Neural cell (in vitro differentiated cells): ENCODE results near the gene TATDN2. TPM values are rescaled to one million over a fixed set of nuclear protein-coding genes. Genes with fewer than 3 reads are reported as not detected.
"Not testable (repeated sequence)": the region's sequence is repeated elsewhere in the genome, so short reads cannot be mapped to it uniquely, and the experiment has no call there.

Source experiments
- H2AFZ ChIP-seq: fragments of 200-600, 300-800 bp; sonication (generic), shearing (Covaris generic); 2 replicates; pipeline ENCODE4 v1.6.0; 2014; ENCODE audit warnings: low read depth, mild to moderate bottlenecking, antibody characterized with exemption, low read length, moderate library complexity
- H3F3A ChIP-seq: fragments of 200-600 bp; shearing (Covaris generic); 2 replicates; pipeline ENCODE4 v1.6.1; 2016; ENCODE audit warnings: mild to moderate bottlenecking, moderate library complexity, mixed read lengths, antibody characterized with exemption, low read length; ENCODE audit not compliant: insufficient read depth, poor library complexity, severe bottlenecking
- H3K27ac ChIP-seq: fragments of 200-600, 300-800 bp; sonication (generic), shearing (Covaris generic); 2 replicates; pipeline ENCODE4 v1.5.1; 2014; ENCODE audit warnings: mild to moderate bottlenecking, low read length, moderate library complexity
- H3K27me3 ChIP-seq: fragments of 300-800, 200-600 bp; sonication (generic), shearing (Covaris generic); 2 replicates; pipeline ENCODE4 v1.6.0; 2014; ENCODE audit warnings: mild to moderate bottlenecking, low read depth, low read length, moderate library complexity; ENCODE audit not compliant: insufficient read depth
- H3K36me3 ChIP-seq: fragments of 300-800, 200-600 bp; sonication (generic), shearing (Covaris generic); 2 replicates; pipeline ENCODE4 v1.5.1; 2014; ENCODE audit warnings: mild to moderate bottlenecking, antibody characterized with exemption, low read length, moderate library complexity; ENCODE audit not compliant: insufficient read depth
- H3K4me2 ChIP-seq: fragments of 300-800, 200-600 bp; sonication (generic), shearing (Covaris generic); 2 replicates; pipeline ENCODE4 v1.6.0; 2014; ENCODE audit warnings: mild to moderate bottlenecking, low read length
- H3K4me3 ChIP-seq: fragments of 300-800, 200-600 bp; sonication (generic), shearing (Covaris generic); 2 replicates; pipeline ENCODE4 v1.5.1; 2014; ENCODE audit warnings: mild to moderate bottlenecking, low read length, moderate library complexity
- H3K79me2 ChIP-seq: fragments of 200-600 bp; shearing (Covaris generic); replicated peaks from 2 replicates; pipeline ENCODE4 v1.6.0; 2014; ENCODE audit warnings: mild to moderate bottlenecking, low read length, moderate library complexity; ENCODE audit not compliant: insufficient read depth
- H3K9ac ChIP-seq: fragments of 300-800, 200-600 bp; sonication (generic), shearing (Covaris generic); 2 replicates; pipeline ENCODE4 v1.6.1; 2016; ENCODE audit warnings: mild to moderate bottlenecking, low read length, mixed read lengths
- H3K9me2 ChIP-seq: fragments of 200-600 bp; shearing (Covaris generic); 2 replicates; pipeline ENCODE4 v1.6.1; 2016; ENCODE audit warnings: mild to moderate bottlenecking, low read length, mixed read lengths; ENCODE audit not compliant: insufficient read depth
- H3K9me3 ChIP-seq: fragments of 200-600, 300-800 bp; sonication (generic), shearing (Covaris generic); 2 replicates; pipeline ENCODE4 v1.6.1; 2016; ENCODE audit warnings: mild to moderate bottlenecking, mixed run types, low read length, moderate library complexity, mixed read lengths
- H4K20me1 ChIP-seq: fragments of 200-600 bp; shearing (Covaris generic); 2 replicates; pipeline ENCODE4 v1.6.1; 2016; ENCODE audit warnings: mild to moderate bottlenecking, mixed run types; ENCODE audit not compliant: insufficient read depth
- EP300 ChIP-seq: fragments of 450-650 bp; conservative IDR thresholded peaks from 2 replicates; pipeline ENCODE4 v1.6.1; 2014; ENCODE audit warnings: antibody characterized with exemption, mild to moderate bottlenecking, moderate library complexity; ENCODE audit not compliant: poor library complexity, severe bottlenecking
- EZH2 ChIP-seq: fragments of 200-600, 300-800 bp; shearing (Covaris generic), sonication (generic); IDR thresholded peaks from 2 replicates; pipeline ENCODE4 v1.6.1; 2014; ENCODE audit warnings: antibody characterized with exemption, low read length, borderline replicate concordance, mild to moderate bottlenecking; ENCODE audit not compliant: insufficient read depth, poor library complexity, severe bottlenecking
- MXI1 ChIP-seq: fragments of 450-650 bp; conservative IDR thresholded peaks from 2 replicates; pipeline ENCODE4 v1.6.1; 2014; ENCODE audit warnings: antibody characterized with exemption, mild to moderate bottlenecking; ENCODE audit not compliant: poor library complexity, severe bottlenecking
- POLR2AphosphoS5 ChIP-seq: IDR thresholded peaks from 2 replicates; pipeline ENCODE4 v1.6.1; 2012
- RAD21 ChIP-seq: fragments of 450-650 bp; conservative IDR thresholded peaks from 2 replicates; pipeline ENCODE4 v1.6.1; 2014; ENCODE audit warnings: antibody characterized with exemption, mild to moderate bottlenecking, moderate library complexity
- SMC3 ChIP-seq: fragments of 450-650 bp; conservative IDR thresholded peaks from 2 replicates; pipeline ENCODE4 v1.6.1; 2014; ENCODE audit warnings: antibody characterized with exemption, mild to moderate bottlenecking, moderate library complexity; ENCODE audit not compliant: poor library complexity
- TAF1 ChIP-seq: IDR thresholded peaks from 2 replicates; pipeline ENCODE4 v1.6.1; 2012; ENCODE audit warnings: low read depth
- polyA plus RNA-seq: library from polyadenylated mRNA; depleted of rRNA; stranded (reverse); fragments of >200 nt; gene quantifications from 2 replicates; pipeline ENCODE4 v1.2.3, GENCODE V29; 2014
- TF ChIP-seq, protein P1 (sequence below): fragments of 450-650 bp; IDR thresholded peaks from 2 replicates; pipeline ENCODE4 v1.5.1; 2014; ENCODE audit warnings: antibody characterized with exemption, mild to moderate bottlenecking, moderate library complexity; ENCODE audit not compliant: poor library complexity, severe bottlenecking
- TF ChIP-seq, protein P2 (sequence below): IDR thresholded peaks from 2 replicates; pipeline ENCODE4 v1.6.1; 2012; ENCODE audit warnings: borderline replicate concordance

Gene TATDN2
- polyA plus RNA-seq, 1 donor from 2014 or later: 22.1 TPM

DNA sequence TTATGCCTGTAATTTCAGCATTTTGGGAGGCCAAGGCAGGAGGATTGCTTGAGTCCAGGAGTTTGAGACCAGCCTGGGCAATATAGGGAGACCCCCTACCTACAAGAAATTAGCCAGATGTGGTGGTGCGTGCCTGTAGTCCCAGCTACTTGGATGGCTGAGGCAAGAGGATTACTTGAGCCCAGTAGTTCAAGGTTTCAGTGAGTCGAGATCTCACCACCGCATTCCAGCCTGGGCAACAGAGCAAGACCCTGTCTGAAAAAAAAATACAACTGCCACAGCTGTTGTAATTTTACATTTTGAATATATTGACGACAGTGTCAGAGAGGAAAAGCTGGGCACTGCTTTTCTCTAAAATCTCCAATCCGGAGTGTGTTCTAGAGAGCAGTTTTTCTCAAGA, 21.2 kb downstream of the TATDN2 start:
- Histone ChIP-seq H3K9me2 (no peaks in the 10 kb centered on the region), H2AFZ (no peak overlapping the region), H3K9ac (no peak overlapping the region), H3K9me3 (no peaks in the 10 kb centered on the region), H3F3A (no peaks in the 10 kb centered on the region), H3K4me3 (no peak overlapping the region), H3K79me2 (no peaks in the 10 kb centered on the region), H4K20me1 (no peaks in the 10 kb centered on the region), H3K36me3 (no peaks in the 10 kb centered on the region), H3K4me2 (no peak overlapping the region), H3K27me3 (no peaks in the 10 kb centered on the region), H3K27ac (no peak overlapping the region)
- TF ChIP-seq, protein P1, sequence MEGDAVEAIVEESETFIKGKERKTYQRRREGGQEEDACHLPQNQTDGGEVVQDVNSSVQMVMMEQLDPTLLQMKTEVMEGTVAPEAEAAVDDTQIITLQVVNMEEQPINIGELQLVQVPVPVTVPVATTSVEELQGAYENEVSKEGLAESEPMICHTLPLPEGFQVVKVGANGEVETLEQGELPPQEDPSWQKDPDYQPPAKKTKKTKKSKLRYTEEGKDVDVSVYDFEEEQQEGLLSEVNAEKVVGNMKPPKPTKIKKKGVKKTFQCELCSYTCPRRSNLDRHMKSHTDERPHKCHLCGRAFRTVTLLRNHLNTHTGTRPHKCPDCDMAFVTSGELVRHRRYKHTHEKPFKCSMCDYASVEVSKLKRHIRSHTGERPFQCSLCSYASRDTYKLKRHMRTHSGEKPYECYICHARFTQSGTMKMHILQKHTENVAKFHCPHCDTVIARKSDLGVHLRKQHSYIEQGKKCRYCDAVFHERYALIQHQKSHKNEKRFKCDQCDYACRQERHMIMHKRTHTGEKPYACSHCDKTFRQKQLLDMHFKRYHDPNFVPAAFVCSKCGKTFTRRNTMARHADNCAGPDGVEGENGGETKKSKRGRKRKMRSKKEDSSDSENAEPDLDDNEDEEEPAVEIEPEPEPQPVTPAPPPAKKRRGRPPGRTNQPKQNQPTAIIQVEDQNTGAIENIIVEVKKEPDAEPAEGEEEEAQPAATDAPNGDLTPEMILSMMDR: no peak
- TF ChIP-seq RAD21 (no peak), EP300 (no peak), SMC3 (no peak), MXI1 (no peak), EZH2 (no peak), TAF1 (no peak)
- TF ChIP-seq, protein P2, sequence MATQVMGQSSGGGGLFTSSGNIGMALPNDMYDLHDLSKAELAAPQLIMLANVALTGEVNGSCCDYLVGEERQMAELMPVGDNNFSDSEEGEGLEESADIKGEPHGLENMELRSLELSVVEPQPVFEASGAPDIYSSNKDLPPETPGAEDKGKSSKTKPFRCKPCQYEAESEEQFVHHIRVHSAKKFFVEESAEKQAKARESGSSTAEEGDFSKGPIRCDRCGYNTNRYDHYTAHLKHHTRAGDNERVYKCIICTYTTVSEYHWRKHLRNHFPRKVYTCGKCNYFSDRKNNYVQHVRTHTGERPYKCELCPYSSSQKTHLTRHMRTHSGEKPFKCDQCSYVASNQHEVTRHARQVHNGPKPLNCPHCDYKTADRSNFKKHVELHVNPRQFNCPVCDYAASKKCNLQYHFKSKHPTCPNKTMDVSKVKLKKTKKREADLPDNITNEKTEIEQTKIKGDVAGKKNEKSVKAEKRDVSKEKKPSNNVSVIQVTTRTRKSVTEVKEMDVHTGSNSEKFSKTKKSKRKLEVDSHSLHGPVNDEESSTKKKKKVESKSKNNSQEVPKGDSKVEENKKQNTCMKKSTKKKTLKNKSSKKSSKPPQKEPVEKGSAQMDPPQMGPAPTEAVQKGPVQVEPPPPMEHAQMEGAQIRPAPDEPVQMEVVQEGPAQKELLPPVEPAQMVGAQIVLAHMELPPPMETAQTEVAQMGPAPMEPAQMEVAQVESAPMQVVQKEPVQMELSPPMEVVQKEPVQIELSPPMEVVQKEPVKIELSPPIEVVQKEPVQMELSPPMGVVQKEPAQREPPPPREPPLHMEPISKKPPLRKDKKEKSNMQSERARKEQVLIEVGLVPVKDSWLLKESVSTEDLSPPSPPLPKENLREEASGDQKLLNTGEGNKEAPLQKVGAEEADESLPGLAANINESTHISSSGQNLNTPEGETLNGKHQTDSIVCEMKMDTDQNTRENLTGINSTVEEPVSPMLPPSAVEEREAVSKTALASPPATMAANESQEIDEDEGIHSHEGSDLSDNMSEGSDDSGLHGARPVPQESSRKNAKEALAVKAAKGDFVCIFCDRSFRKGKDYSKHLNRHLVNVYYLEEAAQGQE: no peak

DNA sequence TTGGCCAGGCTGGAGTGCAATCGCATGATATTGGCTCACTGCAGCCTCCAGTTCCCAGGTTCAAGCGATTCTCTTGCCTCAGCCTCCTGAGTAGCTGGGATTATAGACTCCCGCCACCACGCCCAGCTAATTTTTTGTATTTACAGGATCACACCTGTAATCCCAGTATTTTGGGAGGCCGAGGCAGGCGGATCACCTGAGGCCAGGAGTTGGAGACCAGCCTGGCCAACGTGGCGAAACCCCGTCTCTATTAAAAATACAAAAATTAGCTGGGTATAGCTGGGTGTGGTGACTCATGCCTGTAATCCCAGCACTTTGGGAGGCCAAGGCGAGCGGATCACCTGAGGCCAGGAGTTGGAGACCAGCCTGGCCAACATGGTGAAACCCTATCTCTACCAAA, 24.2 kb downstream of the TATDN2 start:
- not testable (repeated sequence) for H3K9me3 ChIP-seq, H3K79me2 ChIP-seq, H3K27ac ChIP-seq, H4K20me1 ChIP-seq, H3K9ac ChIP-seq, H3K36me3 ChIP-seq, H3K27me3 ChIP-seq, H3K4me3 ChIP-seq, H3K9me2 ChIP-seq, H3F3A ChIP-seq, H2AFZ ChIP-seq, H3K4me2 ChIP-seq

DNA sequence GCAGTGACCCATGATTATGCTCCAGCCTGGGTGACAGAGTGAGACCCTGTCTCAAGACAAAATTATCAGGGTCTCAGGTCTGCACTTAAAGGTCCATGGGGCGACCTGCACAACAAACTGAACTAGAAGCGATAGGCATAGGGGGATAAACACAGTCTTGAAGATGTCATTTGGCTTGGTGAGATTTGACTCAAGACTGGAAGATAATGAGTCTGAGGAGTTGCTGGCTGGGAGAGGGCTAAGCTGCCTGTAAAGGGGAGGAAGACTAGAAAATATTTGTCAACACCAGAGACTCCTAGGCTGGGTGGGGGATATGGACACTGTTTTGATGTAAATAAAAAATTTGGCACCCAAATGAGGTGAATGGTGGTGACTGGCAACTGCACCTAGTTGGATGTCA, 24.7 kb downstream of the TATDN2 start:
- no peak overlapping the region for H3K27ac ChIP-seq
- H3K9ac ChIP-seq: no peak overlapping the region
- H2AFZ ChIP-seq: no peak overlapping the region
- no peaks in the 10 kb centered on the region for H3K9me3 ChIP-seq
- no peaks in the 10 kb centered on the region for H3F3A ChIP-seq
- H3K79me2 ChIP-seq: no peaks in the 10 kb centered on the region
- H3K4me3 ChIP-seq: no peak overlapping the region
- H3K36me3 ChIP-seq: no peaks in the 10 kb centered on the region
- H3K27me3 ChIP-seq: no peaks in the 10 kb centered on the region
- no peaks in the 10 kb centered on the region for H3K9me2 ChIP-seq
- H4K20me1 ChIP-seq: no peaks in the 10 kb centered on the region
- no peak overlapping the region for H3K4me2 ChIP-seq
- TF ChIP-seq, protein P1: no peak
- TF ChIP-seq SMC3 (no peak), EP300 (no peak), POLR2AphosphoS5 (no peak), RAD21 (no peak), EZH2 (no peak), TAF1 (no peak)
